ENCODE measurements around the gene CDHR3.

Gene CDHR3

GRCh38 chr7:106073701-106074100, 110.6 kb downstream of the CDHR3 start:
- Histone ChIP-seq H3K9ac (ENCODE audit: low read length) (peak overlapping the region; percentile 71), H3K9me3 (ENCODE audit: insufficient read depth, low read length) (no peaks in the 10 kb centered on the region), H3K79me2 (ENCODE audit: insufficient read depth, low read length) (peaks cover 8% of the 10 kb centered on the region; the same call in 1 of the 2 replicates), H3K9me2 (replicated peaks; ENCODE audit: insufficient read depth, low read length) (no peaks in the 10 kb centered on the region), H3K27me3 (ENCODE audit: low read length) (no peaks in the 10 kb centered on the region), H2AFZ (ENCODE audit: low read depth, low read length, severe bottlenecking) (no peak overlapping the region), H3K27ac (ENCODE audit: low read depth, low read length) (peak overlapping the region; percentile 97), H3F3A (ENCODE audit: insufficient read depth) (peaks cover 87% of the 10 kb centered on the region), H3K4me3 (ENCODE audit: insufficient read depth, low read length, poor library complexity, severe bottlenecking) (peak overlapping the region; percentile 30), H3K36me3 (ENCODE audit: low read length) (no peaks in the 10 kb centered on the region), H3K4me2 (ENCODE audit: low read depth, low read length, poor library complexity, severe bottlenecking) (peak overlapping the region; percentile 65), H4K20me1 (ENCODE audit: low read depth, low read length) (no peaks in the 10 kb centered on the region)
- TF ChIP-seq EZH2phosphoT487 (conservative IDR thresholded peaks at IDR 0.05; ENCODE audit: low read length) = no peak
- TF ChIP-seq, protein P1, sequence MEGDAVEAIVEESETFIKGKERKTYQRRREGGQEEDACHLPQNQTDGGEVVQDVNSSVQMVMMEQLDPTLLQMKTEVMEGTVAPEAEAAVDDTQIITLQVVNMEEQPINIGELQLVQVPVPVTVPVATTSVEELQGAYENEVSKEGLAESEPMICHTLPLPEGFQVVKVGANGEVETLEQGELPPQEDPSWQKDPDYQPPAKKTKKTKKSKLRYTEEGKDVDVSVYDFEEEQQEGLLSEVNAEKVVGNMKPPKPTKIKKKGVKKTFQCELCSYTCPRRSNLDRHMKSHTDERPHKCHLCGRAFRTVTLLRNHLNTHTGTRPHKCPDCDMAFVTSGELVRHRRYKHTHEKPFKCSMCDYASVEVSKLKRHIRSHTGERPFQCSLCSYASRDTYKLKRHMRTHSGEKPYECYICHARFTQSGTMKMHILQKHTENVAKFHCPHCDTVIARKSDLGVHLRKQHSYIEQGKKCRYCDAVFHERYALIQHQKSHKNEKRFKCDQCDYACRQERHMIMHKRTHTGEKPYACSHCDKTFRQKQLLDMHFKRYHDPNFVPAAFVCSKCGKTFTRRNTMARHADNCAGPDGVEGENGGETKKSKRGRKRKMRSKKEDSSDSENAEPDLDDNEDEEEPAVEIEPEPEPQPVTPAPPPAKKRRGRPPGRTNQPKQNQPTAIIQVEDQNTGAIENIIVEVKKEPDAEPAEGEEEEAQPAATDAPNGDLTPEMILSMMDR (IDR thresholded peaks at IDR 0.05; ENCODE audit: insufficient read depth, low read length, poor library complexity, severe bottlenecking) = peak; percentile 26

GRCh38 chr7:106074257-106074656, 111.2 kb downstream of the CDHR3 start:
- Histone ChIP-seq H3K36me3 (ENCODE audit: low read length) (no peaks in the 10 kb centered on the region), H3K79me2 (ENCODE audit: insufficient read depth, low read length) (peaks cover 8% of the 10 kb centered on the region; the same call in 1 of the 2 replicates), H3K9me2 (replicated peaks; ENCODE audit: insufficient read depth, low read length) (no peaks in the 10 kb centered on the region), H3K4me3 (ENCODE audit: insufficient read depth, low read length, poor library complexity, severe bottlenecking) (peak overlapping the region; percentile 30), H3K27ac (ENCODE audit: low read depth, low read length) (peak overlapping the region; percentile 97), H2AFZ (ENCODE audit: low read depth, low read length, severe bottlenecking) (no peak overlapping the region), H3K9ac (ENCODE audit: low read length) (peak overlapping the region; percentile 71), H3K27me3 (ENCODE audit: low read length) (no peaks in the 10 kb centered on the region), H4K20me1 (ENCODE audit: low read depth, low read length) (no peaks in the 10 kb centered on the region), H3K9me3 (ENCODE audit: insufficient read depth, low read length) (no peaks in the 10 kb centered on the region), H3K4me2 (ENCODE audit: low read depth, low read length, poor library complexity, severe bottlenecking) (peak overlapping the region; percentile 65), H3F3A (ENCODE audit: insufficient read depth) (peaks cover 83% of the 10 kb centered on the region)
- TF ChIP-seq, protein P1 (IDR thresholded peaks at IDR 0.05; ENCODE audit: insufficient read depth, low read length, poor library complexity, severe bottlenecking) = no peak
- TF ChIP-seq EZH2phosphoT487 (conservative IDR thresholded peaks at IDR 0.05; ENCODE audit: low read length) = no peak

- no peak overlapping the region for H3K4me3 ChIP-seq (ENCODE audit: insufficient read depth, low read length, poor library complexity, severe bottlenecking)
- no peaks in the 10 kb centered on the region for H3K9me3 ChIP-seq (ENCODE audit: insufficient read depth, low read length)
- H3K36me3 ChIP-seq (ENCODE audit: low read length) = no peaks in the 10 kb centered on the region
- H3F3A ChIP-seq (ENCODE audit: insufficient read depth) = peaks cover 83% of the 10 kb centered on the region
- no peaks in the 10 kb centered on the region for H4K20me1 ChIP-seq (ENCODE audit: low read depth, low read length)
- TF ChIP-seq, protein P1 (IDR thresholded peaks at IDR 0.05; ENCODE audit: insufficient read depth, low read length, poor library complexity, severe bottlenecking) = no peak
- TF ChIP-seq EZH2phosphoT487 (conservative IDR thresholded peaks at IDR 0.05; ENCODE audit: low read length) = no peak
- peak overlapping the region; percentile 97 for H3K27ac ChIP-seq (ENCODE audit: low read depth, low read length)
- no peaks in the 10 kb centered on the region for H3K27me3 ChIP-seq (ENCODE audit: low read length)
- no peak overlapping the region for H2AFZ ChIP-seq (ENCODE audit: low read depth, low read length, severe bottlenecking)
- peaks cover 8% of the 10 kb centered on the region; the same call in 1 of the 2 replicates for H3K79me2 ChIP-seq (ENCODE audit: insufficient read depth, low read length)
- H3K9ac ChIP-seq (ENCODE audit: low read length) = peak overlapping the region; percentile 71
- H3K4me2 ChIP-seq (ENCODE audit: low read depth, low read length, poor library complexity, severe bottlenecking) = peak overlapping the region; percentile 65
- no peaks in the 10 kb centered on the region for H3K9me2 ChIP-seq (replicated peaks; ENCODE audit: insufficient read depth, low read length)
Measured at GRCh38 chr7:106075937-106076336, 112.9 kb downstream of the CDHR3 start.

Data from SU-DHL-6 (cell line).